Renal cortex interstitium (tissue), 15 donors: ENCODE results near the gene LRRC23. TPM values are rescaled to one million over a fixed set of nuclear protein-coding genes. Genes with fewer than 3 reads are reported as not detected.
"Not testable (repeated sequence)": the region's sequence is repeated elsewhere in the genome, so short reads cannot be mapped to it uniquely, and the experiment has no call there.

Experiments used
- DNase-seq, 11 donors: peaks; one replicate each; pipeline ENCODE4 v3.0.0-alpha.2; 2013; ENCODE audit warnings: low read depth in 9 of 11, low spot score in 4 of 11; ENCODE audit errors: extremely low read depth in 1 of 11
- long read RNA-seq, 16 experiments: transcript quantifications; one replicate each; lab custom pipeline, GENCODE V29; 2026
- polyA plus RNA-seq, 3 donors: library from polyadenylated mRNA; unstranded; fragments of 120-200 nt; gene quantifications; one replicate each; pipeline ENCODE4 v1.2.1, GENCODE V29; 2013; ENCODE audit not compliant: insufficient read length in 3 of 3

LRRC23 gene, protein sequence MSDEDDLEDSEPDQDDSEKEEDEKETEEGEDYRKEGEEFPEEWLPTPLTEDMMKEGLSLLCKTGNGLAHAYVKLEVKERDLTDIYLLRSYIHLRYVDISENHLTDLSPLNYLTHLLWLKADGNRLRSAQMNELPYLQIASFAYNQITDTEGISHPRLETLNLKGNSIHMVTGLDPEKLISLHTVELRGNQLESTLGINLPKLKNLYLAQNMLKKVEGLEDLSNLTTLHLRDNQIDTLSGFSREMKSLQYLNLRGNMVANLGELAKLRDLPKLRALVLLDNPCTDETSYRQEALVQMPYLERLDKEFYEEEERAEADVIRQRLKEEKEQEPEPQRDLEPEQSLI
- polyA plus RNA-seq = 10 to 100 TPM; 18.4 to 21.8 (median 21.7) TPM
- long read RNA-seq, donor 1 = 0 reads
- long read RNA-seq, donor 2, partial matches to known transcripts = 0 of 2 reads
- long read RNA-seq, donor 2, other reads (novel, unspliced or antisense) = 0 of 2 reads
- long read RNA-seq, donor 3, partial matches to known transcripts = 0 of 2 reads
- long read RNA-seq, donor 3, other reads (novel, unspliced or antisense) = 0 of 2 reads
- long read RNA-seq, donor 4, partial matches to known transcripts = 0 of 5 reads
- long read RNA-seq, donor 4, other reads (novel, unspliced or antisense) = 0 of 5 reads
- long read RNA-seq, donor 5 = 0 reads
- long read RNA-seq, donor 6, partial matches to known transcripts = 6 of 7 reads
- long read RNA-seq, donor 6, other reads (novel, unspliced or antisense) = 0 of 7 reads
- long read RNA-seq, donor 7, partial matches to known transcripts = 0 of 5 reads
- long read RNA-seq, donor 7, other reads (novel, unspliced or antisense) = 0 of 5 reads
- long read RNA-seq, donor 8, partial matches to known transcripts = 0 of 3 reads
- long read RNA-seq, donor 8, other reads (novel, unspliced or antisense) = 0 of 3 reads
- long read RNA-seq, donor 9, partial matches to known transcripts = 0 of 6 reads
- long read RNA-seq, donor 9, other reads (novel, unspliced or antisense) = 0 of 6 reads
- long read RNA-seq, donor 10, partial matches to known transcripts = 0 of 15 reads
- long read RNA-seq, donor 10, other reads (novel, unspliced or antisense) = 13 of 15 reads
- long read RNA-seq, donor 11, partial matches to known transcripts = 0 of 6 reads
- long read RNA-seq, donor 11, other reads (novel, unspliced or antisense) = 0 of 6 reads
- long read RNA-seq, donor 12, partial matches to known transcripts = 0 of 1 reads
- long read RNA-seq, donor 12, other reads (novel, unspliced or antisense) = 0 of 1 reads
- long read RNA-seq, donor 13 = 0 reads
- long read RNA-seq, donor 14, partial matches to known transcripts = 0 of 10 reads
- long read RNA-seq, donor 14, other reads (novel, unspliced or antisense) = 9 of 10 reads
- long read RNA-seq, donor 15, partial matches to known transcripts = 0 of 1 reads
- long read RNA-seq, donor 15, other reads (novel, unspliced or antisense) = 0 of 1 reads
- long read RNA-seq, donor 16, partial matches to known transcripts = 0 of 4 reads
- long read RNA-seq, donor 16, other reads (novel, unspliced or antisense) = 0 of 4 reads

GRCh38 chr12:6904280-6905276 lies at the start of gene LRRC23:
LRRC23 (plus strand) TSS chr12:6904822; CDS start chr12:6905634, 812 bp downstream.
- DNase-seq = peak in 10 of 11 donors; percentile 93 to 98 (median 96)

GRCh38 chr12:6855322-6855721 lies 49.3 kb upstream of the LRRC23 start:
- DNase-seq = no peak

DNA sequence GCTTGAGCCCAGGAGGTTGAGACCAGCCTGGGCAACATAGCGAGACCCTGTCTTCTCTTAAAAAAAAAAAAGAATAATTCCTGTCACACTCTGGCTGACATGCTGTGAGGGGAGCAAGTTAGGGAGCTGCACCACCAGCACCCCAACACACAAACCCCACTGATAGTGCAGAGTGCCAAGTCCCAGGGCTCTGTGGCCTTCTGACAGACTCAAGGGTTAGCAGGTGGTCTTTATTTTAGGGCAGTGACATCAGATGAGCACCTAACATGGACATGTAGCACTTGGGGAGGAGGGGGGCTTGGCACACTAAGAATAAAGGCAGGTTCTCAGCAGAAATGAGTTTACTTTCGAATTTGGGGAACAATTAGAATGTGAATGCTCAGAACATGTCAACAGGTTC lies 45.8 kb upstream of the LRRC23 start:
- no peak for DNase-seq

- DNase-seq = no peak
These were observed 44.5 kb upstream of the LRRC23 start for GRCh38 chr12:6860116-6860515.

DNA sequence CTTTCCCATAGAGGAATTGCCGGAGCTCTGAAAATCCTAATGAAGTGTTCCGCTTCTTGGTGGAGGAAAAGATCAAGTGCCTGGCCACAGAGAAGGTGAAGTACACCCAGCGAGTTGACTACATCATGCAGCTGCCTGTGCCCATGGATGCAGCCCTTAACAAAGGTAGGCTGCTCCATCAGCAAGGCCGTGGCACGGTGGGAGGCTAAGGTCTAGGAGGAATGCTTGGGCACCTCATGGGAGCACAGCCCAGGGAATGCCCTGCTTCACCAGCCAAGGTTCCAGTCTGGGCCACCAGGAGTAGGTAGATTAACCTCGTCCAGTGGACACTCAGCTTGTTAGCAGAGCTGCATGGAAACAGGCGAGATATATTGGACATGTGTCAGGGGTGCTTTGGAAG lies 43.7 kb upstream of the LRRC23 start:
- no peak for DNase-seq

GRCh38 chr12:6861391-6861790 lies 43.2 kb upstream of the LRRC23 start:
- no peak for DNase-seq

DNA sequence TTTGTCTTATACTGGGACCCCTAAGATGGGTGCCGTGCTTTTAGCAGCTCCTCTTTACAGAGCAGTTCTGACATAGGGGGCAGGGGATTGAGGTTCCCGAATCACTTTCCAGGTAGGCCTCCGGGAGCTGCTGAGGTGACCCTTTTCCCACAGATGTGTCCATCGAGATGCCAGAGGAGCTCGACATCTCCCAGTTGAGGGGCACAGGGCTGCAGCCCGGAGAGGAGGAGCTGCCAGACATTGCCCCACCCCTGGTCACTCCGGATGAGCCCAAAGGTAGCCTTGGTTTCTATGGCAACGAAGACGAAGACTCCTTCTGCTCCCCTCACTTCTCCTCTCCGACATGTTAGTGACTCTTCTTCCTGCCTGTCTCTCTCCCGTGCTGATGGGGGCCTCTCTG lies 41.6 kb upstream of the LRRC23 start:
- no peak for DNase-seq

DNA sequence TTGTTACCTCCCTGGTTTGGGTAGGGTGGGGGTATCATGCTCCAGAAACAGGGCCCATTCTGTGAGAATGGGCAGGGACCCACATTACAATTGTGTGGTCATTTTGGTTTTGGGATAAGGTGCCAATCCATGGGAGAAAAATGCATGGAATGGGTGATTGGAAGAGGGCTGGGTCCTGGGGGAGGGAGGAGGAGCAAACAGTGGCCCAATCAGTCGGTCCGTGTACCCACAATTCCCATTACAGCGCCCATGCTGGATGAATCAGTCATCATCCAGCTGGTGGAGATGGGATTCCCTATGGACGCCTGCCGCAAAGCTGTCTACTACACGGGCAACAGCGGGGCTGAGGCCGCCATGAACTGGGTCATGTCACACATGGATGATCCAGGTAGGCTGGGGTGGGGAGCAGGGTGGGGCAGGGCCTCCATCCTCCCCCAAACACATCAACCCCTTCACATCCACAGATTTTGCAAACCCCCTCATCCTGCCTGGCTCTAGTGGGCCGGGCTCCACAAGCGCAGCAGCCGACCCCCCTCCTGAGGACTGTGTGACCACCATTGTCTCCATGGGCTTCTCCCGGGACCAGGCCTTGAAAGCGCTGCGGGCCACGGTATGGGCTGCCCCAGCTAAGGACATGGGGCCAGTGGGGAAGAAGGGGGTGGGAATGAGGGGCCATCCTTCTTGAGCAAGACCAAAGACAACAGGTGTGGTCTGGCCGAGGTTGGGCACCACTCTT lies 40.9 kb upstream of the LRRC23 start:
- no peak for DNase-seq

- not testable (repeated sequence) for DNase-seq
These were observed 39.3 kb upstream of the LRRC23 start for GRCh38 chr12:6865307-6865706.

GRCh38 chr12:6866163-6866919 lies 38.3 kb upstream of the LRRC23 start:
- no peak for DNase-seq

- no peak for DNase-seq
These were observed 37.7 kb upstream of the LRRC23 start for GRCh38 chr12:6866920-6867412.

GRCh38 chr12:6867413-6868210 lies 37.0 kb upstream of the LRRC23 start, which contains the start of gene TPI1:
TPI1 (plus strand) TSS chr12:6867531; CDS start chr12:6867567, 36 bp downstream.
- peak in 8 of 11 donors; percentile 61 to 79 (median 70) for DNase-seq

DNA sequence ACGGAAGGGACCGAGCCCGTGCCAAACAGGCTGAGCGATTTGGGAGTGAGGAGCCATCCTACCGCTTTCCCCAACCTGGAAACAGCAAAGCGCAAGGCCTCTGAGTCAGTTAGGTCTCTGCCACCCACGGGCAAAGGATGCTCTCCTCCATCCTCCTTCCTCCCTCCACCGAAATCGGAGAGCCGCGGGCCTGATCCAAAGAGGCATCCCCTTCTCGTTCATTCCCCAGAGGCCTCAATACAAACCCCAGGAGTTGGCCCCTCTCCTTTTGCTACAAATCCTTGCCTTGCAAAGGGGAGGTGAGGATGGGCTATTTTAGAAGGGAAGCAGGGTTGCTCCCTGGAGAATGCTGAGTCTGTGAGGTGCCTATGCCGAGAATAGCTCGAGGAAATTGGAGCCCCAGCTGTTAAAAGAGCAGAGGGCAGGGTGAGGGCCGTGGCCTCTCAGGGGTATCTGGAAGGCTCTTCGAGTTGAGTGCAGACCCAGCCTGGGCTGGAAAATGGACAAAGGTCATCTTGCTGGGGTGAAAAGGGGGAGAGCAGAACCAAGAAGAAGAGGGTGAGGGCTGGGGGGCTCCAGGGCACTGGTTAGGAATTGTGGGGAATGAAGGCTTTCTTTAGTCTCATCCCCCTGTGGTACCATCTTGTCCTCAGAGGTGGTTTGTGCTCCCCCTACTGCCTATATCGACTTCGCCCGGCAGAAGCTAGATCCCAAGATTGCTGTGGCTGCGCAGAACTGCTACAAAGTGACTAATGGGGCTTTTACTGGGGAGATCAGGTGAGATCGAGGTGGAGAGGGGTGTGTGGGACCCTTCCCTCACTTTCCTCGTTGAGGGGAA lies 36.2 kb upstream of the LRRC23 start:
- no peak for DNase-seq
